Measurements from ENCODE around the gene AFG3L2.

AFG3L2 gene

DNA sequence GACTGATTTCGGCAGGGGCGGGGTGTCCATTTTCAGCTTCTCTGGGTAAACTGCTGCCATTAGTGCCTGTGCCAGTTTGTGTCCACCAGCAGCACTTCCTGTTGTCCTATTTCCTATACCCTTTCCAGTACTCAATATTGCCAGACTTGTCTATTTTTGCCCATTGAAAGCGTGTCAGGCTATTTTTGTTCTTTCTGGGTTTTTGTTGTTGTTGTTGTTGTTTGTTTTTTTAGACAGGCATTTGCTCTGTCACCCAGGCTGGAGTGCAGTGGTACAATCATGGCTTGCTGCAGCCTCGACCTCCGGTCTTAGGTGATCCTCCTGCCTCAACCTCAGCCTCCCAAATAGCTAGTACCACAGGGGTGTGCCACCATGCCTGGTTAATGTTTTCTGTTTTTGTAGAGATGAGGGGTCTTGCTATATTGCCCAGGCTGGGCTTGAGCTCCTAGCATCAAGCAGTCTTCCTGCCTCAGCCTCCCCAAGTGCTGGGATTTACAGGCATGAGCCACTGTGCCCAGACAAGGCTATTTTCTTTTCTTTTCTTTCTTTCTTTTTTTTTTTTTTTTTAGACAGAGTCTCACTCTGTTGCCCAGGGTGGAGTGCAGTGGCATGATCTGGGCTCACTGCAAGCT, 39.2 kb upstream of the AFG3L2 start:
- TF ChIP-seq FOXP2 (optimal IDR thresholded peaks at IDR 0.05; ENCODE audit: borderline replicate concordance, extremely low read depth, extremely low read length, insufficient read depth), result no peak

DNA sequence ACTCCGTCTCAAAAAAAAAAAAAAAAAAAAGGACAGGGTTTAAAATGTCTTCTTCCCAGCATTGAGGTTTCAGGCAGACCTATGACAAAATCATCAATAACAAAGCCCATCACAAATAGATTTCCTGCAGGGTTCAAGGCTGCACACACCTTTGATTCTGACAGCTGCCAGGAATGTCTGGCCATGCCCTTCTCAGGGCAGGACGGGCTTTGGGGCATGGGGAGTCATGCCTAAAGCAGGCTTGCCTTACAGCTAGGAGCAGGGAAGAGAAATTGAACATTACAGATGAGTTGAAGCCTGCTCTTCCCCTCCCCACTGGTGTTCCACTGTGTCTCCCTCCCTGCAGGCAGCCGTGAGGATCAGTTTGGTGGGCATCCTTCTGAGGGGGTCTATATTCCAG, 34.4 kb upstream of the AFG3L2 start:
- TF ChIP-seq, protein P1, sequence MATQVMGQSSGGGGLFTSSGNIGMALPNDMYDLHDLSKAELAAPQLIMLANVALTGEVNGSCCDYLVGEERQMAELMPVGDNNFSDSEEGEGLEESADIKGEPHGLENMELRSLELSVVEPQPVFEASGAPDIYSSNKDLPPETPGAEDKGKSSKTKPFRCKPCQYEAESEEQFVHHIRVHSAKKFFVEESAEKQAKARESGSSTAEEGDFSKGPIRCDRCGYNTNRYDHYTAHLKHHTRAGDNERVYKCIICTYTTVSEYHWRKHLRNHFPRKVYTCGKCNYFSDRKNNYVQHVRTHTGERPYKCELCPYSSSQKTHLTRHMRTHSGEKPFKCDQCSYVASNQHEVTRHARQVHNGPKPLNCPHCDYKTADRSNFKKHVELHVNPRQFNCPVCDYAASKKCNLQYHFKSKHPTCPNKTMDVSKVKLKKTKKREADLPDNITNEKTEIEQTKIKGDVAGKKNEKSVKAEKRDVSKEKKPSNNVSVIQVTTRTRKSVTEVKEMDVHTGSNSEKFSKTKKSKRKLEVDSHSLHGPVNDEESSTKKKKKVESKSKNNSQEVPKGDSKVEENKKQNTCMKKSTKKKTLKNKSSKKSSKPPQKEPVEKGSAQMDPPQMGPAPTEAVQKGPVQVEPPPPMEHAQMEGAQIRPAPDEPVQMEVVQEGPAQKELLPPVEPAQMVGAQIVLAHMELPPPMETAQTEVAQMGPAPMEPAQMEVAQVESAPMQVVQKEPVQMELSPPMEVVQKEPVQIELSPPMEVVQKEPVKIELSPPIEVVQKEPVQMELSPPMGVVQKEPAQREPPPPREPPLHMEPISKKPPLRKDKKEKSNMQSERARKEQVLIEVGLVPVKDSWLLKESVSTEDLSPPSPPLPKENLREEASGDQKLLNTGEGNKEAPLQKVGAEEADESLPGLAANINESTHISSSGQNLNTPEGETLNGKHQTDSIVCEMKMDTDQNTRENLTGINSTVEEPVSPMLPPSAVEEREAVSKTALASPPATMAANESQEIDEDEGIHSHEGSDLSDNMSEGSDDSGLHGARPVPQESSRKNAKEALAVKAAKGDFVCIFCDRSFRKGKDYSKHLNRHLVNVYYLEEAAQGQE (IDR thresholded peaks at IDR 0.05; ENCODE audit: insufficient read depth in 1 of 2, low read depth in 2 of 2, low read length in 2 of 2), result no peak
- TF ChIP-seq FOXP2 (optimal IDR thresholded peaks at IDR 0.05; ENCODE audit: borderline replicate concordance, extremely low read depth, extremely low read length, insufficient read depth) (no peak), SIN3A (IDR thresholded peaks at IDR 0.05; ENCODE audit: borderline replicate concordance, insufficient read depth, low read length) (no peak), POLR2AphosphoS5 (IDR thresholded peaks at IDR 0.05; ENCODE audit: low read depth, low read length) (no peak), TAF1 (IDR thresholded peaks at IDR 0.05; ENCODE audit: borderline replicate concordance, insufficient read depth, low read length) (no peak)

DNA sequence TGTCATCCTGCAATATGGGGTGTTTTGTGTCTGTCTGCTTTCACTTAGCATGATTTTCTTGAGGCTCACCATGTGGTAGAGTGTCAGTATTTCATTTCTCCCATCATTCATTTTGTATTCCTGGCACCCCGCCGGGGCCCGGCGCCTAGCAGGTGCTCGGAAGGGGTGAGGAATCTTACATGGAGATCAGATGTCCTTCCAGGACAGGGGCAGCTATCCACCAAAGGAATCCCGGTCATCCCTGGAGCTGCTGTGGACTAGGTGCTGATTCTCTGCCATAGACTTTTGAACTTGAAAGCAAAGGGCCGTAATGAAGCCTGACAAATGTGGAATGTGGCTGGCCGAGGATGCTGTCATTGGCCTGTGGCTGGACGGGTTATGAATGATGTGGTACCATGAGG, 33.1 kb upstream of the AFG3L2 start:
- no peak for TF ChIP-seq TAF1 (IDR thresholded peaks at IDR 0.05; ENCODE audit: borderline replicate concordance, insufficient read depth, low read length)
- no peak for TF ChIP-seq FOXP2 (optimal IDR thresholded peaks at IDR 0.05; ENCODE audit: borderline replicate concordance, extremely low read depth, extremely low read length, insufficient read depth)
- no peak for TF ChIP-seq SIN3A (IDR thresholded peaks at IDR 0.05; ENCODE audit: borderline replicate concordance, insufficient read depth, low read length)
- TF ChIP-seq POLR2AphosphoS5 (IDR thresholded peaks at IDR 0.05; ENCODE audit: low read depth, low read length), result no peak
- TF ChIP-seq, protein P1 (IDR thresholded peaks at IDR 0.05; ENCODE audit: insufficient read depth in 1 of 2, low read depth in 2 of 2, low read length in 2 of 2), result no peak

DNA sequence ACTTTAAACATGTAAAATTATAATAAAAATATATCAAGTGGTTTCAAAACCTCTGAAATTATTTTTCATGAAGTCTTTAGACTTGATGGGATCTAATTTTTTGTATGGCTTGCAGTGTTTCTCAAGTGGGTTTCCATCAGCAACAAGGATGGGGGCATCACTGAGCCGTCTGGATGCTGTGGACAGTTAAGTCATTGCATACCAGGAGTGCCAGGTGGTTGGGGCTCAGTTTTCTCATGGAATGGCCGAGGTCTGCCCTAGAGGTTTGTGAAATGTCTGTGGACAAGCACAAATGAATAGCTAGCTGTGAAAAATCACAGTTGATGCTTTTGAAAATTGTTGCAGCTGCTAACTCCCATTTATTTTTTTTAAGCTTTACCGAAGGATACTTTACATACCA, 32.4 kb upstream of the AFG3L2 start:
- TF ChIP-seq TAF1 (IDR thresholded peaks at IDR 0.05; ENCODE audit: borderline replicate concordance, insufficient read depth, low read length), result no peak
- TF ChIP-seq, protein P1 (IDR thresholded peaks at IDR 0.05; ENCODE audit: insufficient read depth in 1 of 2, low read depth in 2 of 2, low read length in 2 of 2), result no peak
- TF ChIP-seq FOXP2 (optimal IDR thresholded peaks at IDR 0.05; ENCODE audit: borderline replicate concordance, extremely low read depth, extremely low read length, insufficient read depth), result no peak
- no peak for TF ChIP-seq SIN3A (IDR thresholded peaks at IDR 0.05; ENCODE audit: borderline replicate concordance, insufficient read depth, low read length)
- TF ChIP-seq POLR2AphosphoS5 (IDR thresholded peaks at IDR 0.05; ENCODE audit: low read depth, low read length), result no peak

DNA sequence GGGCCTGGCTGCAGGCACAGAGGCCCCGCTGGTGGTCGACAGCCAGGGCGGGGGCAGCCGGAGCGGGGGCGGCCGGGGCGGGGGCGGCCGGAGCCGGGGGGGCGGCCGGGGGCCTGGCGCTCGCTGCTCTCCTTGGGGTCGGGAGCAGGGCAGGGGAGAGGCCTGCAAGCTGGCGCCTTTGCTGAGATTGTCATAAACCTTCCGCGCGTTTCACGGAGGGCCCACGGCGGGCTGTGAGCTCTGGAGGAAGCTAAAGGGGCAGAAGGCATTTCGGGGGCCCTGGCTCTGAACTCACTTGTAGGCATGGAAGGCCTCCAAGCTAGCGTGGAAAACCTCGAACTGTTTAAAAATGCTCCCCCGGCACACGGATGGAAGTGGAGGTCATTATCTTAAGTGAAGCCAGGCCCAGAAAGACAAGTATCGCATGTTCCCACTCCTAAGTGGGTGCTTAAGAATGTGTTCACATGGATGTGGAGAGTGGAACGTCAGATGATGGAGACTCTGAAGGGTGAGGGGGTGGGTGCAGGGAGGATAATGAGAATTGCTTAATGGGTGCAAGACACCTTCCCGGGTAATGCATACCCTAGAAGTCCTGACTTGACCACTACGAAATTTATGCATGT, 31.3 kb upstream of the AFG3L2 start:
- TF ChIP-seq TAF1 (IDR thresholded peaks at IDR 0.05; ENCODE audit: borderline replicate concordance, insufficient read depth, low read length) (no peak), SIN3A (IDR thresholded peaks at IDR 0.05; ENCODE audit: borderline replicate concordance, insufficient read depth, low read length) (no peak)
- TF ChIP-seq, protein P1 (IDR thresholded peaks at IDR 0.05; ENCODE audit: insufficient read depth in 1 of 2, low read depth in 2 of 2, low read length in 2 of 2), result no peak

Data from PFSK-1 (cell line).